K562 (cell line): ENCODE measurements around the gene HDAC7. TPM values are rescaled to one million over a fixed set of nuclear protein-coding genes. Genes with fewer than 3 reads are reported as not detected.

ENCODE experiments used
- FOXM1 ChIP-seq, 2 experiments: fragments of 450-650 bp in 1 of 2; sonication (generic) in 1 of 2; formaldehyde crosslinking in 1 of 2; IDR thresholded peaks; 2 replicates each; pipeline versions ENCODE4 v1.6.1 to v1.9.0; 2017 to 2022; ENCODE audit warnings: low read depth in 2 of 2, mild to moderate bottlenecking in 2 of 2, missing genetic modification reagents in 1 of 2, moderate library complexity in 1 of 2
- HNRNPLL ChIP-seq: fragments of 200-400 bp; formaldehyde crosslinking; IDR thresholded peaks from 2 replicates; pipeline ENCODE4 v1.6.1; 2017; ENCODE audit warnings: low read length, low read depth, mild to moderate bottlenecking; ENCODE audit not compliant: poor library complexity, severe bottlenecking
- IRF1 ChIP-seq: sonication (generic); formaldehyde crosslinking; IDR thresholded peaks from 2 replicates; pipeline ENCODE4 v1.8.0; 2022; ENCODE audit warnings: missing genetic modification reagents, mild to moderate bottlenecking, borderline replicate concordance
- MGA ChIP-seq: fragments of 450-650 bp; IDR thresholded peaks from 2 replicates; pipeline ENCODE4 v1.6.1; 2016; ENCODE audit warnings: mild to moderate bottlenecking, moderate library complexity
- RAD21 ChIP-seq, 2 experiments: fragments of 250-450 bp in 1 of 2; fragments of 450-650 bp in 1 of 2; sonication (Bioruptor Pico) in 1 of 2; formaldehyde crosslinking in 1 of 2; IDR thresholded peaks in 1 of 2; conservative IDR thresholded peaks in 1 of 2; 2 replicates each; pipeline versions ENCODE4 v1.4.0 to v1.8.0; 2020 to 2022; ENCODE audit warnings: mild to moderate bottlenecking in 2 of 2, moderate library complexity in 1 of 2
- SPI1 ChIP-seq: IDR thresholded peaks from 2 replicates; pipeline ENCODE4 v1.6.1; 2011; ENCODE audit warnings: low read depth, low read length, control low read depth, borderline replicate concordance
- TFAP4 ChIP-seq: sonication (generic); formaldehyde crosslinking; IDR thresholded peaks from 2 replicates; pipeline ENCODE4 v1.8.0; 2022; ENCODE audit warnings: missing genetic modification reagents, mild to moderate bottlenecking, moderate library complexity, borderline replicate concordance
- ZNF23 ChIP-seq: fragments of 250-450 bp; sonication (Bioruptor Pico); IDR thresholded peaks from 2 replicates; pipeline ENCODE4 v1.4.0; 2020; ENCODE audit warnings: mild to moderate bottlenecking
- ZNF668 ChIP-seq: fragments of 250-450 bp; sonication (Bioruptor Pico); IDR thresholded peaks from 2 replicates; pipeline ENCODE4 v1.8.0; 2022; ENCODE audit warnings: mild to moderate bottlenecking, inconsistent platforms
- polyA plus RNA-seq, 8 experiments: library from polyadenylated mRNA; depleted of rRNA in 4 of 8; stranded (reverse) in 5 of 8; unstranded in 3 of 8; fragments of >200 nt; fragmentation: Nextera tagmentation in 2 of 8; fragmentation: Illumina TruSeq in 1 of 8; extraction: Ambion mirVana in 2 of 8; extraction: Trizol in 1 of 8; gene quantifications; 2 replicates each; pipeline versions ENCODE4 v1.2.1 to v1.2.3, GENCODE V29; 2011 to 2014; ENCODE audit warnings: inconsistent platforms in 1 of 8, missing spikeins in 1 of 8
- total RNA-seq, 7 experiments: library from RNA; depleted of rRNA in 6 of 7; stranded (reverse); fragments of >200 nt in 6 of 7; fragmentation: Illumina TruSeq in 2 of 7; extraction: Trizol in 2 of 7; gene quantifications; 2 replicates each; pipeline versions ENCODE4 v1.2.1 to v1.2.3, GENCODE V29; 2011 to 2021; ENCODE audit warnings: low replicate concordance in 1 of 7
- TF ChIP-seq, protein P1 (sequence below), 3 experiments: IDR thresholded peaks in 2 of 3; conservative IDR thresholded peaks in 1 of 3; 2 replicates each; pipeline ENCODE4 v1.5.1; 2011 to 2012; ENCODE audit warnings: low read length in 3 of 3, mild to moderate bottlenecking in 3 of 3, control low read depth in 2 of 3, improper control_type of control experiment in 1 of 3, inconsistent platforms in 1 of 3, low read depth in 1 of 3, mixed read lengths in 1 of 3, moderate library complexity in 1 of 3; ENCODE audit not compliant: insufficient read depth in 2 of 3

HDAC7 gene
- total and polyA plus RNA-seq, 9 of the 15 experiments (the other 6 are each of a cell fraction or from before 2014, with no cell fraction given): 2.5 to 129 (median 31.1) TPM

- no peak for TF ChIP-seq IRF1 (CRISPR knock-in tag)
- TF ChIP-seq FOXM1 (IDR thresholded peaks at IDR 0.05; ENCODE audit: low read depth): peak; percentile 75
- TF ChIP-seq FOXM1 (CRISPR knock-in tag; IDR thresholded peaks at IDR 0.05; ENCODE audit: low read depth): no peak
- no peak for TF ChIP-seq HNRNPLL
- no peak for TF ChIP-seq MGA
- no peak for TF ChIP-seq ZNF23 (CRISPR knock-in tag)
- no peak for TF ChIP-seq ZNF668 (CRISPR knock-in tag)
- no peak for TF ChIP-seq RAD21 (CRISPR knock-in tag; conservative IDR thresholded peaks at IDR 0.05 in 1 of 2, IDR thresholded peaks at IDR 0.05 in 1 of 2)
- peak; percentile 89 for TF ChIP-seq TFAP4
- TF ChIP-seq, protein P1, sequence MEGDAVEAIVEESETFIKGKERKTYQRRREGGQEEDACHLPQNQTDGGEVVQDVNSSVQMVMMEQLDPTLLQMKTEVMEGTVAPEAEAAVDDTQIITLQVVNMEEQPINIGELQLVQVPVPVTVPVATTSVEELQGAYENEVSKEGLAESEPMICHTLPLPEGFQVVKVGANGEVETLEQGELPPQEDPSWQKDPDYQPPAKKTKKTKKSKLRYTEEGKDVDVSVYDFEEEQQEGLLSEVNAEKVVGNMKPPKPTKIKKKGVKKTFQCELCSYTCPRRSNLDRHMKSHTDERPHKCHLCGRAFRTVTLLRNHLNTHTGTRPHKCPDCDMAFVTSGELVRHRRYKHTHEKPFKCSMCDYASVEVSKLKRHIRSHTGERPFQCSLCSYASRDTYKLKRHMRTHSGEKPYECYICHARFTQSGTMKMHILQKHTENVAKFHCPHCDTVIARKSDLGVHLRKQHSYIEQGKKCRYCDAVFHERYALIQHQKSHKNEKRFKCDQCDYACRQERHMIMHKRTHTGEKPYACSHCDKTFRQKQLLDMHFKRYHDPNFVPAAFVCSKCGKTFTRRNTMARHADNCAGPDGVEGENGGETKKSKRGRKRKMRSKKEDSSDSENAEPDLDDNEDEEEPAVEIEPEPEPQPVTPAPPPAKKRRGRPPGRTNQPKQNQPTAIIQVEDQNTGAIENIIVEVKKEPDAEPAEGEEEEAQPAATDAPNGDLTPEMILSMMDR (IDR thresholded peaks at IDR 0.05 in 2 of 3, conservative IDR thresholded peaks at IDR 0.05 in 1 of 3; ENCODE audit: insufficient read depth in 2 of 3, low read depth in 1 of 3, low read length in 3 of 3): no peak
- peak; percentile 85 for TF ChIP-seq SPI1
Measured at GRCh38 chr12:47777741-47778558, 41.8 kb downstream of the HDAC7 start (continued).
